HG03520 (cell line): ENCODE measurements around the gene BSND.
"Not testable (repeated sequence)": the region's sequence is repeated elsewhere in the genome, so short reads cannot be mapped to it uniquely, and the experiment has no call there.

Experiments used
- ATAC-seq: cut with Tn5 transposase; IDR thresholded peaks from one replicate; pipeline ENCODE4 v1.9.1; 2021; ENCODE audit warnings: mild to moderate bottlenecking, moderate library complexity; ENCODE audit not compliant: unreplicated experiment

Gene BSND

DNA sequence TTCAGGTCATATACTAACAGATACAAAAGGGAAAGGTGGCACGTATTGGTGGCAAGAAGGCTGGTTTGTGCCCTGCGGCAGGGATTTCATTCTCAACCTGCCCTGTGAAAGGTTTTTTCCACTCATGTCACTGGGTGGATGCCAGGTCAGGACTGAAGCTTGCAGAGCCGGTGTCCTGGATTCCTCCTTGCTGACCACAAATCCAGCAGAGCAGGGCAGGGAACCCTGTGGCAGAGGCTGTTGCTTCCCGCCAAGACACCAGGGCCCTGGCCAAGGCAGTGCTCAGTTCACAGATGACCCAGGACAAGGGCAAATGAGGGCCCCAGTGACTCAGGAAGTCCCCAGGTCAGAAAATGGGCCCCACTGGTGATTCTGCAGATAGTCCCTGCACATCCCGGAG lies 16.4 kb downstream of the BSND start:
- ATAC-seq, result no peak

GRCh38 chr1:55015731-55016620 lies 17.2 kb downstream of the BSND start:
- ATAC-seq, result no peak

- no peak for ATAC-seq
Measured at GRCh38 chr1:55018395-55018794, 19.7 kb downstream of the BSND start.

DNA sequence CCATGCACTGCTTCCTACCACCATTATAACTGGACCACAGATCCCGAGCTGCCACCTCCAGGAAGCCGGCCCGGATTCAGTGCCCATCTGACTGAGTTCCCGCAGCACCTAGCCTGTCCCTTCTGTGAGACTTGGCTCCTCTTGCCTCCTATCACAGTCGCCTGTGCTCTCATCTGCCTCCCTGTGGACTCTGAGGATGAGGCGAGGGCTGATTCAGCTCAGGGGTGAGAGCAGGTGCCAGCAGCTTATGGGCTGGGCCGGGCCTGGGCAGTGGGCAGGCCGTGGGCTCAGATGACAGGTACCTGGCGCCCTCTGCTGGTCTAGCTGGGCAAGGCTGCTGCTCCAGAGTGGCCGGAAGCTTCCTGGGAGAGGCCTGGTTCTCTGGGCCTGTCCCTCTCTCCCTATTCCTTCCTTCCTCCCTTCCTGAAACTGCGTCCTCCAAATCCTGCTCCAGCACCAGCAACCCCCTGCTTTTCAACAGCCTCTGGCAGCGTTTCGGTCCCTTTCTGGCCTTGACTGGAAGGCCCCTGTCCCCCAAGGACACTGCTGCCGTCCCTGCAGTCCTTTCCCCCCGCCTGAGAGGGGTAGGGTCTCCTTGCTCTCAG lies 23.3 kb downstream of the BSND start:
- ATAC-seq, result peak; percentile 78

GRCh38 chr1:55024163-55024562 lies 25.4 kb downstream of the BSND start:
- ATAC-seq, result not testable (repeated sequence)

GRCh38 chr1:55026682-55027081 lies 27.9 kb downstream of the BSND start:
- not testable (repeated sequence) for ATAC-seq

DNA sequence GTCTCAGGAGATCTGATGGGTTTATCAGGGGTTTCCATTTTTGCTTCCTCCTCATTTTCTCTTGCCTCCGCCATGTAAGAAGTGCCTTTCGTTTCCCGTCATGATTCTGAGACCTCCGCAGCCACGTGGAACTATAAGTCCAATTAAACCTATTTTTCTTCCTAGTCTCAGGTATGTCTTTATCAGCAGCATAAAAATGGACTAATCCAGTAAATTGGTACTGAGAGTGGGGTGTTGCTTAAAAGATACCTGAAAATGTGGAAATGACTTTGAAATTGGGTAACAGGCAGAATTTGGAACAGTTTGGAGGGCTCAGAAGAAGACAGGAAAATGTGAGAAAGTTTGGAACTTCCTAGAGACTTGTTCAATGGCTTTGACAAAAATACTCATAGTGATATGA lies 32.4 kb downstream of the BSND start:
- not testable (repeated sequence) for ATAC-seq

DNA sequence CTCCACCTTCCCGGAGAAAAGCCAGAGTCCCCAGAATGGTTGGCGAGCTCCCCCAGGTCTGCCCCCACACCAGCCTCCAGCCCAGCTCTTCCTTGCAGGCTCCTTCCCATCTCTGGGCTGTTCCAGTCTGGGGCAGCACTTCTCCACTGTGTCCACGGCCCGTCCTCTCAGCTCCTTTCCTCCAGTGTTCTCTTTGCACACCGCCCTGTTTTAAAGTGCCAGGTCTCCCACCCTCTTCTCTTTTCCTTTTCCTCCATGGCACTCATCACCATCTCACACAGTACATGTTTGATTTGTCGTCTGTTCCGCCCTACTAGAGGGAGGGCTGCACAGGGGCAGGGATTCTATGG lies 34.5 kb downstream of the BSND start:
- no peak for ATAC-seq

GRCh38 chr1:55034476-55035133 lies 35.9 kb downstream of the BSND start:
- ATAC-seq, result no peak

- no peak for ATAC-seq
Measured at GRCh38 chr1:55035904-55036303, 37.2 kb downstream of the BSND start.

- ATAC-seq, result no peak
Measured at GRCh38 chr1:55037733-55038551, 39.2 kb downstream of the BSND start.

DNA sequence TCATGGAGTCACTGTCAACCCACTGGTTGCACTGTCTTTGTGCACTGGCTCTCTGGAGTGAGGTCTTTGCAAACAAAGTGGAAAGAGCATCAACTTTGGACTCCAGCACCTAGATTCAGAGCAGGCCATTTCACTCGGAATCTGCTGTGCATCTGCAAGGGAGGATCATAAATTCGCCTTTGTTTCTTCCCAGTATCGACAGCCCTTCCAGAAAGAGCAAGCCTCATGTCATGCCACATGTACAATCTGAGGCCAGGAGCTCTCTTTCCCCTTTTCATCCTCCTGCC lies 39.8 kb downstream of the BSND start:
- ATAC-seq, result no peak

GRCh38 chr1:55038974-55039341 lies 40.2 kb downstream of the BSND start:
- no peak for ATAC-seq

- ATAC-seq, result no peak
Measured at GRCh38 chr1:55039342-55040082, 40.8 kb downstream of the BSND start, which contains the start of gene PCSK9. PCSK9 (plus strand) TSS chr1:55039548; CDS start chr1:55039838, 290 bp downstream.

DNA sequence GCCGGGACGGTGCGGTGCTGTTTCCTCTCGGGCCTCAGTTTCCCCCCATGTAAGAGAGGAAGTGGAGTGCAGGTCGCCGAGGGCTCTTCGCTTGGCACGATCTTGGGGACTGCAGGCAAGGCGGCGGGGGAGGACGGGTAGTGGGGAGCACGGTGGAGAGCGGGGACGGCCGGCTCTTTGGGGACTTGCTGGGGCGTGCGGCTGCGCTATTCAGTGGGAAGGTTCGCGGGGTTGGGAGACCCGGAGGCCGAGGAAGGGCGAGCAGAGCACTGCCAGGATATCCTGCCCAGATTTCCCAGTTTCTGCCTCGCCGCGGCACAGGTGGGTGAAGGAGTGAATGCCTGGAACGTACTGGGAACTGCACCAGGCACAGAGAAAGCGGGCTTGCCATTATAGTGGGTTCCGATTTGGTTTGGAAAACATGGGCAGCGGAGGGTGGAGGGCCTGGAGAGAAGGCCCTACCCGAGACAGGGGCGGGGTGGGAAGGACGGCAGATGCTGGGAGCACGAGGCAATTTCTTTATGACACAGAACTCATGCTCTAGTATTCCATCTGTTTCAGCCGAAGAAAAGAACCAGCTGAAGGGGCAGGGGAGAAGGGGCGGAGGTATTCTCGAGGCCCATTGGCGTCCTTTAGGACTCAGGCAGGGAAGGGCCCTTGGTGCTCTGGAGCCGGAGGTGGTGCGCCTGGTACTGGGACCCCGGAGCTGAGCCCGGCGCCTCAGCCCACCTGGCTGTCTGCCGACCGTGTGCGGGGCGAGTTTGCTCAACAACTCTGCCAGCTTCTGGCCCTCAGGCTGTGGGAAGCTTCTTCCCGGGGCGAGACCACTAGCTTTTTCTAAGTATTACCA lies 41.6 kb downstream of the BSND start:
- ATAC-seq, result no peak

DNA sequence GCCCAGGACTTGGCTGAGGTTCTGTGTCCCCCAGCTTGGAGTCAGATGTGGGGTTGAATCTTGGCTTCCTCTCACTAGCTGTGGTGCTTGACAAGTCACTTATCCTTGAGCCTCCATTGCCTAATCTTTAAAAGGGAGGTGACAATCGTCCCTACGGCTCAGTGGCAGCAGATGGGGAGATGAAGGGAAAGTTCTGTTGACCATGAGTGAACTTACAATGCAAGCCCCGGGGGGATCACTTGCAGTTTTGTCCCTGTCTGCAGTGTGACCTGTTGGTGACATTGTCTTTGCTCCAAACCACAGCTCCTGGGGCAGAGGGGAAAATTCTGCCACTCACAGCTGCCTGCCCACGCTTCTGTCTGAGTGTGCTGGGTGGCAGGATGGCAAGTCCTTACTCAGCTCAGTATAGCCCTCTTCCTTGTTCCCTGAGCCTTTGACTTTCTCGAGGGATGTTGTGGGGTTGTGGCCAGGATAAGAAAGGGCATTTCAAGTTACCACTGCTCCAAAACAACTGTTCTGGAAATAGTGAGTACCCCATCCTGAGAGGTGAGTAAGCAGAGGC lies 42.3 kb downstream of the BSND start:
- ATAC-seq, result no peak

GRCh38 chr1:55041613-55042012 lies 42.9 kb downstream of the BSND start:
- no peak for ATAC-seq

DNA sequence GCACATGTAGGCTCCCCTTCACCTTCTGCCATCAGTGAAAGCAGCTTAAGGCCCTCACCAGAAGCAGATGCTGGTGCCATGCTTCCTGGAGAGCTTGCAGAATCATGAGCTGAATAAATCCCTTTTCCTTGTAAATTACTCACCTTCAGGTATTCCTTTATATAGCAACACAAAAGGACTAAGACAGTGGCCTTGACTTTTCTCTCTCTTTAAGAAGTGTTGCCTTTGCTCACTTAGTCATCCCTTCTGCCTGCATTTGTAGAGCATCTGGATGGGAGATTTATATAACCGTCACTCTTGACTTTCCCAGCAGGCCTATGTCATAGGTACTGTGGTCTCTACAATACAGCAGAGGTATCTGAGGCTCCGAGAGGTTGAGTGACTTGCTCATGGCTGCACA lies 44.3 kb downstream of the BSND start:
- ATAC-seq, result no peak

GRCh38 chr1:55043726-55044125 lies 45.0 kb downstream of the BSND start:
- ATAC-seq, result no peak
